ENCODE results near the gene LCE3D.
"Not testable (repeated sequence)": the region's sequence is repeated elsewhere in the genome, so short reads cannot be mapped to it uniquely, and the experiment has no call there.

LCE3D gene

GRCh38 chr1:152580433-152580832 lies at the start of gene LCE3D:
LCE3D (minus strand) TSS chr1:152580516; CDS start chr1:152579936, 580 bp downstream.
- DNase-seq = no peak

GRCh38 chr1:152626744-152627143 lies 46.4 kb upstream of the LCE3D start:
- no peak for DNase-seq

GRCh38 chr1:152623203-152623844 lies 43.0 kb upstream of the LCE3D start:
- peak; percentile 58 for DNase-seq

- DNase-seq = peak; percentile 44
Observed at GRCh38 chr1:152622803-152623202, 42.5 kb upstream of the LCE3D start, which contains the start of gene LCE3A. LCE3A (minus strand) TSS chr1:152623103; CDS start chr1:152623103, 0 bp downstream.

- DNase-seq = no peak
Observed at GRCh38 chr1:152621993-152622392, 41.7 kb upstream of the LCE3D start.

GRCh38 chr1:152613511-152613910 lies 33.2 kb upstream of the LCE3D start, which contains the start of gene LCE3B:
LCE3B (plus strand) TSS chr1:152613811; CDS start chr1:152613811, 0 bp downstream.
- no peak for DNase-seq

- DNase-seq = no peak
Observed at GRCh38 chr1:152599934-152600333, 19.6 kb upstream of the LCE3D start, which contains the start of gene LCE3C. LCE3C (plus strand) TSS chr1:152600234; CDS start chr1:152600732, 498 bp downstream.

- DNase-seq = no peak
Observed at GRCh38 chr1:152596986-152597385, 16.7 kb upstream of the LCE3D start.

GRCh38 chr1:152585586-152585985 lies 5.3 kb upstream of the LCE3D start:
- no peak for DNase-seq

GRCh38 chr1:152582647-152583046 lies 2.3 kb upstream of the LCE3D start:
- DNase-seq = no peak

GRCh38 chr1:152579526-152579925 lies 790 bp downstream of the LCE3D start:
- DNase-seq = not testable (repeated sequence)

GRCh38 chr1:152577168-152577567 lies 3.1 kb downstream of the LCE3D start:
- DNase-seq = peak; percentile 86

GRCh38 chr1:152566681-152567080 lies 13.6 kb downstream of the LCE3D start, which contains the start of gene LCE3E:
LCE3E (minus strand) TSS chr1:152566780; CDS start chr1:152566208, 572 bp downstream.
- no peak for DNase-seq

GRCh38 chr1:152565535-152566215 lies 14.6 kb downstream of the LCE3D start:
- DNase-seq = no peak

- peak; percentile 29 for DNase-seq
Observed at GRCh38 chr1:152565115-152565514, 15.2 kb downstream of the LCE3D start.

GRCh38 chr1:152548358-152548757 lies 32.0 kb downstream of the LCE3D start:
- DNase-seq = not testable (repeated sequence)

- DNase-seq = no peak
Observed at GRCh38 chr1:152546704-152547103, 33.6 kb downstream of the LCE3D start.

GRCh38 chr1:152543820-152544219 lies 36.5 kb downstream of the LCE3D start:
- DNase-seq = peak; percentile 14

- no peak for DNase-seq
Observed at GRCh38 chr1:152539901-152540300, 40.4 kb downstream of the LCE3D start.

GRCh38 chr1:152537496-152537895 lies 42.8 kb downstream of the LCE3D start:
- DNase-seq = no peak

- no peak for DNase-seq
Observed at GRCh38 chr1:152535774-152536173, 44.5 kb downstream of the LCE3D start.

GRCh38 chr1:152533327-152533938 lies 46.9 kb downstream of the LCE3D start:
- peak; percentile 65 for DNase-seq

All from activated CD4-positive, alpha-beta T cell treated with anti-CD3 and anti-CD28 coated beads, Interleukin-2, Interleukin-6, amounts not matched to agents 100 ng/mL and 50 ng/mL, durations not matched to agents 16 hours and 8 hours (primary cell).